ENCODE measurements around the gene MSRB3.

- peak in 6 of 7 experiments; percentile 34 to 55 (median 48) for TF ChIP-seq CTCF (IDR thresholded peaks at IDR 0.05)
- TF ChIP-seq POLR2A (IDR thresholded peaks at IDR 0.05): no peak
These were observed 45.9 kb upstream of the MSRB3 start for GRCh38 chr12:65232476-65233077.

All from body of pancreas (tissue), 4 donors.